NCI-H526 treated with DMSO at 0.1 percent for 48 hours (cell line): ENCODE measurements around the gene NOS1.
"Not testable (repeated sequence)": the region's sequence is repeated elsewhere in the genome, so short reads cannot be mapped to it uniquely, and the experiment has no call there.

Source experiments
- DNase-seq: peaks from one replicate; lab custom pipeline; 2025; lab: John Stamatoyannopoulos, UW

NOS1 gene

DNA sequence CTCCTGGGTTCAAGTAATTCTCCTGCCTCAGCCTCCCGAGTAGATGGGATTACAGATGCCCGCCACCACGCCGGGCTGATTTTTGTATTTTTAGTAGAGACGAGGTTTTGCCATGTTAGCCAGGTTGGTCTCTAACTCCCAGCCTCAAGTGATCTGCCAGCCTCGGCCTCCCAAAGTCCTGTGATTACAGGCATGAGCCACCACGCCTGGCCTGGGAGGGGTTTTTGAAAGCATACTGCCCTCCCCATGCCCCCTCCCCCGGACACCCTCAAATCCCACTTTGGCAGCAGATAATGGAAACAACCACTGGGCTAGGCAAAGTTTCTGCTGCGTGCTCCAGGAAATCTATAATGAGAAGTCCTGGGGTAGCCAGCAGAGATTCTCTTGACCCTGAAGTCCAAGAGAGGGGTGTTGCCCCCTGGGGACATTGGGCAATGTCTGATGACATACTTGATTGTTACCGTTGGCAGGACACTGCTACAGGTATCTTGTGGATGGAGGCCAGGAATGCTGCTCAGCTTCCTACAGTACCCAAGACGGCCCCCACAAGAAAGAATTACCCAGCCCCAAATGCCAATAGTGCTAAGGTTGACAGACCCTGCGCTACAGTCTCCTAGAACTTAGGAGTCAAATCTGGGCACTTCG is 152.5 kb downstream of the NOS1 start:
- no peak for DNase-seq

DNA sequence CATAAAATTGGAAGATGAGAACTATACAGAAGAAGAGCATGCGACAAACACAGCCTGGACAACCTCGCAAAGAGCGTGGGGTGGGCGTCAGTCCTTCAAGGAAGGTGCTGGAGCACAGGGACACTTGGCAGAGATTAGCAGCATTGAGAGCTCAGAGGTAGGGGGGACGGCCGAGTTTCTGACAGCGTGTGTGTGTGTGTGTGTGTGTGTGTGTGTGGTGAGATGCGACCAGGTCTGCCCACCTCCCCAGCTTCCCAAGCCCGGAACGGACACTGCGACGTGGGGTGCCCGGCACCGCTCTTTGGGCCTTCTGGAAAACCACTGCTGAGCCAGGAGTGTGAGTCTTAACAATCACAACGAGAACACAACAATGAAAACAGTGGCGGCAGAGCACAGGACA is 153.2 kb downstream of the NOS1 start:
- no peak for DNase-seq

DNA sequence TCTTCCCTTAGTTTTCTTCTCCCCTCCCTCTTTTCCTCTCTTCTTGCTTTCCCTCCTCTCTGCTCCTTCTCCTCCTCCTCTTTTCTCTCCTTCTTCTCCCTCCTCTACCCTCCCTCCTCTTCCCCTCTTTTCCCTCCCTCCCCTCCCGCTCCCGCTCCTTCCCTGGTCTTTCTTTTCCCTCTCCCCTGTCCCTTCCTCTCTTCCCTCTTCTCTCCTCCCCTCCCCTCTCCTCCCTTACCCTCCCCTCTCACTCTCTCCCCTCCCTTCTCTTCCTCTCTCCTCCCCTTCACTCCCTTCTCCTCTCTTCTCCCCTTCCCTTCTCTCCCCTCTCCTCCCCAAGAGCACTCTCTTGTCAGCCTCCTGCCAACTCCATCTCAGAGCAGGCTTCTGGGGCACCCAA is 153.8 kb downstream of the NOS1 start:
- DNase-seq, result no peak

DNA sequence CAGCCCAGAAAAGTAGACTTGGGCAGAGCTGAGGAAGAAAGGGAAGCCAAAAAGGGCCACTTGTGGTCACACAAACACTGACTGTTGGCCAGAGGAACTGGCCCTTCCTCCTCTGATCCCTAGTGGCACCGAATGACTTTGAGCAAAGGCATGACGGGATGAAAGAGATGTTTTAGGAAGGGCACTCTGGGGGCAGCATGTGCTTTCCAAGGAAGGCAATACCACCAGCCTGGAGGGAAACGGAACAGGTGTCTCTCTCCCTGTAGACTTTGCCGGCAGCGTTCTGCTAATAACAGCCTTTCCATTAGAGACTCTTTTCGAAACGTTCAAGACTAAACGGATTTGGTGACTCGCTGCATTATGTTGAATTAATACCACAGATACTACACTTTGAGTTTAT is 158.9 kb downstream of the NOS1 start:
- no peak for DNase-seq

DNA sequence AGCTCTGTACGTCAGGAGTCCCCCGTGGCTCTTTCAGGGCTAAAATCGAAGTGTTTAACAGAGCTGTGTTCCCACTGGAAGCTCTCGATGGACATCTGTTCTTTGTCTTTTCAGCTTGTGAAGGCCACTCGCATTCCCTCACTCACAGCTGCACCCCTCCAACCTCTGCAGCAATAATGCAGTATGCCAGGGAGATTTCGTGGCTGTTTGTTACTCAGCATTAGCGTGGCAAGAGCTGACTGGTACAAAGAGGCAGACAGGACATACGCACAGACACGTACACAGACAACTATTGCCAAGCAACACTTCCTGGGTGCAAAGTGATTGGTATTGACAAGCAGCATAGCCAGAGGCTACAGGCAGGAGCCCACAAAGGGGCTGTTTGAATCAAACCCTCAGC is 159.4 kb downstream of the NOS1 start:
- DNase-seq, result no peak

DNA sequence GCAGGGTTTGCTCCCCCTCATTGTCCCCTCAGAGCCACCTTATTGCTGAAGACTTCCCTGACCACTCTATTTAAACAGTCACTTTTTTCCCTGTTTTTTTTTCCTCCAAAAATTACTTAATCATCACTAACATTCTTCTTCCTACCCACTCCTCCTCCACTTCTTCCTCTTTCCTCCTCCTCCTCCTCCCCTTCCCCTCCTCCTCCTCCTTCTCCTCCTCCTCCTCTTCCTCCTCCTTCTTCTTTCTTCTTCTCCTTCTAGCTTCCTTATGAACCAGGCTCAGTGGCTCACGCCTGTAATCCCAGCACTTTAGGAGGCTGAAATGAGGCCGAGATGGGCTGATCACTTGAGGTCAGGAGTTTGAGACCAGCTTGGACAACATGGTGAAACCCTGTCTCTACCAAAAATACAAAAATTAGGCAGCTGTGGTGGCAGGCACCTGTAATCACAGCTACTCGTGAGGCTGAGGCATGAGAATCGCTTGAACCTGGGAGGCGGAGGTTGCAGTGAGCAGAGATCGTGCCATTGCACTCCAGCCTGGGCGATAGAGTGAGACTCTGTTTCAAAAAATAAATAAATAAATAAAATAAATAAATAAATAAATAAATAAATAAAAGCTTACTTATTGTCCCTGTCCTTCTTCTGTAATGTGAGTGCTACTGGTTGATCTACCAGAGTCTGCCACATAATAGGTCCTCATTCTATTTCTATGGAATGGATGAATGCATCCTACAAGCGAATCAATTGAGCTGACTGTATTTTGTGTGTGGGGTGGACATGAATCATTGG is 161.3 kb downstream of the NOS1 start:
- not testable (repeated sequence) for DNase-seq

DNA sequence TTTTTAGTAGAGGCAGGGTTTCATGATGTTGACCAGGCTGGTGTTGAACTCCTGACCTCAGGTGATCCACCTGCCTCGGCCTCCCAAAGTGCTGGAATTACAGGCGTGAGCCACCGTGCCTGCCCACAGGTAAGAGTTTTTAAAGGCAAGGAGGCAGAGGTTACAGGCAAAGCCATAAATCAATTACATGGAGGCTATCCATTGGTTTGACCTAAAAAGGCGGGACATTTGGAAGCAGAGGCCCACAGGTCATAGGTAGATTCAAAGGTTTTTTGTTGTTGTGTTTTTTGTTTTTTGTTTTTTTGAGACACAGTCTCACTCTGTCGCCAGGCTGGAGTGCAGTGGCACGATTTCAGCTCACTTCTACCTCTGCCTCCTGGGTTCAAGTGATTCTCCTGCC is 165.1 kb downstream of the NOS1 start:
- DNase-seq, result not testable (repeated sequence)

DNA sequence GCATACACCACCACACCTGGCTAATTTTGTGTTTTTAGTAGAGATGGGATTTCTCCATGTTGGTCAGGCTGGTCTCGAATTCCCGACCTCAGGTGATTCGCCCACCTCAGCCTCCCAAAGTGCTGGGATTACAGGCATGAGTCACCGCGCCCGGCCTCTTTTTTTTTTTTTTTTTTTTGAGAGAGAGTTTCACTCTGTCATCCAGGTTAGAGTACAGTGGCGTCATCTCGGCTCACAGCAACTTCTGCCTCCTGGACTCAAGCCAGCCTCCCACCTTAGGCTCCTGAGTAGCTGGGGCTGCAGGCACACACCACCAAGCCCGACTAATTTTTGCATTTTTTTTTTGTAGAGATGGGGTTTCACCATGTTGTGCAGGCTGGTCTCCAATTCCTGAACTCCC is 166.4 kb downstream of the NOS1 start:
- not testable (repeated sequence) for DNase-seq

DNA sequence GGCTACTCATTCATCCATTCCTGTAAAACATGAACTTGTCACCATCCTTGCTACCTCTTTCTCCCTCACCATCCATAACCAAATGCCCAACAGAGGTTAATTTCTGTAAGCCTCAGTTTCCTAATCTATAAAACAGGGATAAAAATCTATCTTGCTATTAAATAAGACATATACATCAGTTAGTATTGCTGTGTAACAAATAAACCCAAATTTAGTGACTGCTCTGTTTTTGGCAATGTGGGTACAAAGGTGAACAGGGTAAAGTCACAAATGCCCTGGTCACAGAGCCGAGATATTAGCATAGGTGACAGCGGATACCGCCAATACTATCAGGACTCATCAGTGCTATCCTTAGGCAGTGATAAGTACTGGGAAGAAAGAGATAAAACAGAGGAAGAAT is 167.5 kb downstream of the NOS1 start:
- no peak for DNase-seq

DNA sequence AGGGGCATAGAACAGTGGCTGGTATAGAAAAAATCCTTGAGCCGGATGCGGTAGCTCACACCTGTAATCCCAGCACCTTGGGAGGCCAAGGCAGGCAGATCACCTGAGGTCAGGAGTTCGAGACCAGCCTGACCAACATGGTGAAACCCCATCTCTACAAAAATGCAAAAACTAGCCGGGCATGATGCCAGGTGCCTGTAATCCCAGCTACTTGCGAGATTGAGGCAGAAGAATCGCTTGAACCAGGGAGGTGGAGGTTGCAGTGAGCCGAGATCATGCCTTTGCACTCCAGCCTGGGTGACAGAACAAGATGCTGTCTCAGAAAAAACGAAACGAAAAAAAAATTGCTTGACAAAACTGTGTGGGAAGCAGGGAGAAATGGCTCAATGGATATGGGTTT is 168.8 kb downstream of the NOS1 start:
- not testable (repeated sequence) for DNase-seq

DNA sequence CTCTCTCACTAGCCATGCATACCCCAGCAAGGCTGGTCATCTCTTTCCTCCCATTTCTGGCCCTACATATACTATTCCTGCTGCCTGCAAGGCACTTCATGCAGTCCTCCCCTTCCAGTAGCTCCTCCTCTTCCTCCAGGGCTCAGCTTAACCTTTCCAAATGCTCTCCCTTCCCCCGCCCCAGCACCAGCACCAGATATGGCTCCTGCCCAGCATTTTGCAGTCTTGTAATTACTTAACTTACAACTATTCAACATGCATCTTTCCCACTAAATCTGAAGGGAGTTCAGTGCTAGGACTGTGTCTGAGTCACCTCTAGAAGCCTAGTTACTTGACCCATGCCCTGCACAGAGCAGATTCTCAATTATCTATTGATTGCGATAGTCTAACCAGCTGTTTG is 169.4 kb downstream of the NOS1 start:
- no peak for DNase-seq

DNA sequence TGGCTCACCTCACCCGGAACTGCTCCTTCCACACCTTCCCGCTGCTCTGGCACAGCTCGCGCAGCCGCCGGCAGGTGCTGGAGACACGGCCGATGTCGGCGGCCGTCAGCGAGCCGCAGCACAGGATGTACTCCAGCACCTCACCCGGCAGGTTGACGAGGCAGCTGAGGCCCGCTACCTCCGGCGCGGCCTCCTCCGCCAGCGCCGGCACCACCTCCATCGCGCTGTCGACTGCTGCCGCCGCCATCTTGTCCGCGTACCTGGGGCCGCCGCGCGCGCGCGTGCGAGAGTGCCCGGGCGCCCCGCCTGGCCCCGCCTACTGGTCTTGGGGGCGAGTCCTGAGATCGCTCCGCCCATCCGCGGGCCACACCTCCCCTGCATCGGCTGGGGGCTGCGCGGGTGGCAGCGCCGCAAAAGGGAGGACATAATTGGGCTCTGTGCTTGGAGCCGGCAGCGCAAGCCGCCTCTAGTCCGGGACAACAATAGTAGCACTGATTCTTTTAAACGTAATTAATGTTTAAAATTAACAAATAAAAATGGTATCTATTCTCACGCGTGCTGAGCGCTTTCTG is 171.1 kb downstream of the NOS1 start, which contains the start of gene FBXO21:
Gene FBXO21 (minus strand): TSS at position 261 of the 572 bp plus-strand sequence. CDS start 14 bp downstream, at position 247.
- peak; percentile 75 for DNase-seq

DNA sequence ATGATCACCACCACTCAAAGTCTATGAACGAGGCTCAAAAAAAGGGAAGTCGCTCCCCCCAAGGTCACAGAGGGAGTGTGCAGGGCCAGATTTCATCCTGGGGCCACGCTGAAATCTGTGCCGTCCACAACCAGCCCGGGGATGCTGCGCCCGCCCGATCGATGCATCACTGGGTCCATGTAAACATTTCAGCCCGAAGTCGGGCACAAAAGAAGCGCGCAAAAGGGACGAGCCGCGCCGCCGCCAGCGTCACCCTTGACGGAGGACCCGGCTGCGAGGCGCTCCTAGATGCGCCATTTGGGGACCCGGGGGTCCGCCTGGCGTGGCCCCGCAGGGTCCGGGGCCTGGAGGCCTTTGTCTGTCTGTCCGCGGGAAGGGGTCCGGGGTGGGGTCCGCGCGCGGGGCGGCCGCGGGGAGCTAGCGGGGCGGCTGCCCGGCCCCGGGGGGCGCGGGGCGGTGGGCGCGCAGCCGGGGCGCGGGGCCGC is 171.7 kb downstream of the NOS1 start:
- no peak for DNase-seq

DNA sequence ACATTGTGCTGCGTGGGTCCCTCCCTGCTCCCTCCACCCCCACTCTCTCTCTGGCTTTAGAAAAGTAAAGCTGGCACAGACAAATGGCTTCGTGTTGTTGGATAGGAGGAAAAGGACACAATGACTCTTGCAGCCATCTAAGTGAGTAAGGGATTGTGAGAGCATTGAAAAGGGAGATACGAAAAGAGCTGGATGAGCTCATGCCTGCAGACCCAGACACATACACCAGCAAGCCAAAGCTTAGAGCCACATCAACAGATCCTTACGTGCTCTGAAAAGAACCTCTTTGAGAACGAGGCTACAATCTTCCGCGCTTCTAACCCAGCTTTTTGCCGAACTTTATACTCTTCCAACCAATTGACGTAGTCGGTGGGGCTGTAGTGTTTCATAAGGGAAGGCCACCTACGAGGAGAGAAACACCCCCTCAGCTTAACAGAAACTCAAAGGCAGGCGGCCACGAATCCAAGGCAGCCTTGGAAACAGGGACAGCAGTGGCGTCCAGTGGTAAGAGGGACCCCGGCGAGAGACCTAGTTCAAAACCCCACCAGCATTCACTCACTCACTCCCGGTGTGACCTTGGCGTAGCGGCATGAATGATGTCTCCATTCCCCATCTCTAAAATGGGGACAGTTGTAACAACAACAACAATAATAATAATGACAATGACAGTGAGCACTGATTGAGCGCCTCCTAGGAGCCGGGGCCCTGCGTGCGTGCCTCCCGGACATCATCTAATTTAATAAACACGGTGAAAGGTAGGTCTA is 172.3 kb downstream of the NOS1 start:
- DNase-seq, result no peak

DNA sequence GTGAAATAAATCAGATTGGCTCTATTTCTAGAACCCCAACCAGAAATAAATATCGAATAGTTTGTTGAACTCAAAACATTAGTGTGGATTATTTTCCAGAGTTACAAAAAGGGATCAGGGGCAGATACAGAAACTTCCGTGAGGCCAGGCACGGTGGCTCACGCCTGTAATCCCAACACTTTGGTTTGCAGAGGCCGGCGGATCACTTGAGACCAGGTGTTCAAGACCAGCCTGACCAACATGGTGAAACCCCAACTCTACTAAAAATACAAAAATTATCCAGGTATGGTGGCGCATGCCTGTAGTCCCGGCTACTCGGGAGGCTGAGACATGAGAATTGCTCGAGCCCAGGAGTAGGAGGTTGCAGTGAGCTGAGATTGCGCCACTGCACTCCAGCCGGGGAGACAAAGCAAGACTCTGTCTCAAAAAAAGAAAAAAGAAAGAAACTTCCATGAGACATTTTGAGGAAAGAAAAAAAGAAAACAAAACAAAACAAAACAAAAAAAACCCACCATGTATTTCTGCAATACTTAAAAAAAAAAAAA is 173.2 kb downstream of the NOS1 start:
- no peak for DNase-seq

DNA sequence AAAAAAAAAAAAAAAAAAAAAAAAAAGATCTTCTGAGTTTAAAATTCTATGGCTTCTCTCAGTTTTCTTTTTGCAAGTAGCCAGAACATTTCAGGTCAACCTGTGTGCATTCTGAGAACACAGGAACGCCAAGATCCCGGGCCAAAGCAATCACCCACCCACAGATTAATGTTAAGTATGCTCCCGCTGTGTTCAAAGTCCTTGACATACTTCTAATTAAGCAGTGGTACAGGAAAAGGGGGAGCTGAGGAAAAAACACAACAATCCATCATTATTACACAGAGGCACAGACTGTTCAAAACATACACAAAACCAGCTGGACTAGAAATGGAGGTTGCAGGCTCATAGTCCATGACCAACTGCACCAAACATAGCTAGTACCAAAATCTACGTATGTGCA is 174.0 kb downstream of the NOS1 start:
- DNase-seq, result no peak

DNA sequence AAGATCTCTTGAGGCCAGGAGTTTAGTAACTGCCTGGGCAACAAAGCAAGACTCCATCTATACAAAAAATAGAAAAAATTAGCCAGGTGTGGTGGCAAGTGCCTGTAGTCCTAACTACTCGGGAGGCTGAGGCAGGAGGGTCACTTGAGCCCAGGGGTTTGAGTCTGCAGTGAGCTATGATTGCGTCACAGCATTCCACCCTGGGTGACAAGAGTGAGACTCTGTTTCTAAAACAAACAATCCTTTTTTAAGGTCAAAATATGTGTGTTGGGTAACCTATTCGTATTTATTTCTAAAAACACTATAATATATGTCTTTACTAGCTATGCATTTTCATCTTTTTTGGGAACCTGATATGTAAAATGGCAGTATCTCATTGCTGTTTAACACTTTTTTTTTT is 178.6 kb downstream of the NOS1 start:
- no peak for DNase-seq

DNA sequence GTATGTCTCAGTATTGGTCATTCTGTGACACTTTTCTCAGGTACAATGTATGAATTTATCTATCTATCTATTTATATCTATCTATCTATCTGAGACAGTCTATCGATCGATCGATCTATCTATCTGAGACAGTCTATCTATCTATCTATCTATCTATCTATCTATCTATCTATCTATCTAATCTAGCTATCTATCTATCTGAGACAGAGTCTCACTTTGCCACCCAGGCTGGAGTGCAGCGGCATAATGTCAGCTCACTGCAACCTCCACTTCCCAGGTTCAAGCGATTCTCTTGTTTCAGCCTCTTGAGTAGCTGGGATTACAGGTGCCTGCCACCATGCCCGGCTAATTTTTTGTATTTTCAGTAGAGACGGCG is 180.0 kb downstream of the NOS1 start:
- DNase-seq, result not testable (repeated sequence)

DNA sequence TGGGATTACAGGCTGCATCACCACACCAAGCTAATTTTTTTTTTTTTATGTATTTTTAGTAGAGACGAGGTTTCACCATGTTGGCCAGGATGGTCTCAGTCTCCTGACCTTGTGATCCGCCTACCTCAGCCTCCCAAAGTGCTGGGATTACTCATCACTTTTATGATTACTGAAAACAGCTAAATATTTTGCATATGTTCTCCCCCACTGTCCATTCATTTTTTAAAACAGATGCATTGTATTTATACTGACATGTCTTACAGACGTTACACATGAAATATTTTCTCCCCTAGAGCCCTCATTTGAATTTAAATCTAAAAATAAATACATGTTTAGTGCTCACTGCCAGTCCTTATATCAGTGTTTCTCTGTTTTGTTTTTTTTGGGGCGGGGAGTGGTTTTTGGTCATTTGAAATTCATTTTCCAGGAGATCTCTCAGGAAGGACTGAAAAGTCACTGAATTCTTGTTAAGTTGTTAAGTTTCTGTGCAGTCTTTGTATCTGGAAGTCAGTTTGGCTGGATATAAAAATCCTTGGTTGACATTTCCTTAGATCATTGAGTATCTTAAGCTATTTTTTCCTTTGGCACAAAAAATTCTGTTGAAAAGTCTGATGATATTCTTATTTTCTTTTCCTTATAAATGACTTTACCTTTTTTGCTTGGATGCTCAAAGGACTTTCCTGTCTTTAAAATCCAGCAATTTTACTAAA is 180.5 kb downstream of the NOS1 start:
- DNase-seq, result no peak

DNA sequence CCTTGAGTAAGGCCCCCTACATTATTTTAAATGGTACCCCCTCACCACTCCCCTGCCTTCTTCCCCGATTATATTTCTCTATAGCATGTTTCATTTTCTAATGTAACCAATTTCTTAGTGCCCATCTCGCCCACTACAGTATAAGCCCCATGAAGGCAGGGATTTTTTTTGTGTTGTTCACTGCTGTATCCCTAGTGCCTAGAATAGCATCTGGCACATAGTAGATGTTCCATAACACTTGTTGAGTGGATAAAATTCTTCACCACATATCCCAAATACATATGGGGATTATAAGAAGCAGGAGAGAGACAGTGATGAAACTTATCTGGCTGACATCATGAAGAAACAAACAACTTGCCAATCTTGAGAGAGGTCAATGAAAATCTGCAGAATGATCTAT is 182.7 kb downstream of the NOS1 start:
- no peak for DNase-seq

DNA sequence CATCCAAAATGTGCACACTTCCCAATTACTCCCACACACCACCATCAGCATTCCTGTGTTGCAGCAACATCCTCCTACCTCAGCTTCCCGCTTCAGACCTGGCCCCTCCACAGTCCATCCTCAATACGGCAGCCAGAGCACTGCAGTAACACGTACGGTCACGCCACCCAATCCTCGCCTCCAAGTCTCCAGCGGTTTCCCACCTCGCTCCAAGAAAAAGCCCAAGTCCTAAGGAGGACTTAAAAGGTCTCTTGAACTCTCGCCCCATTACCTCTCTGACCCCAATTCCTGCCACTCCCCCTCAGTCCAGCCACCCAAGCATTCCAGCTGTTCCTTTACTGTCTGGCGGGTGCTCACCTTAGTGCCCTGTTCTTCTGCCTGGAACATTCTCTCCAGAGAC is 183.1 kb downstream of the NOS1 start:
- DNase-seq, result no peak

DNA sequence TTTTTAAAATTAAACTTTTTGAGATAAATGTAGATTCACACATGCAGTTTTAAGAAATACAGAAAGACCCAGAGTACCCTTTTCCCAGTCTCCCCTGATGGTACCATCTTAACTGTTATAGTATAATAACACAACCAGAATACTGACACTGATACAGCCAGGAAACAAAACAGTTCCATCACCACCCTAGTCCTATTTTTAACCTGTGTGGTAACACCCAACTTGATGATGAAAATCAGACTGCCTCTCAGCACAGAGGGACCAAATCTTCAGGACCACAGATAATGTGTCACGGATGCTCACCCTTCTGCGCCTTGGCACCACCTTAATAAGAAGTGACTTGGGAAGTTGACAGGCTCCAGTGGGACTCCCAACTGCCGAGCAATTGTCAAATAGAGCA is 189.3 kb downstream of the NOS1 start:
- no peak for DNase-seq
